Activated T-helper 17 cell treated with anti-CD3 and anti-CD28 coated beads, Interleukin-2, amount 50 U/mL, for 72 hours (primary cell): ENCODE measurements around the gene RUSF1. TPM values are rescaled to one million over a fixed set of nuclear protein-coding genes. Genes with fewer than 3 reads are reported as not detected.
"Not testable (repeated sequence)": the region's sequence is repeated elsewhere in the genome, so short reads cannot be mapped to it uniquely, and the experiment has no call there.

Experiments used
- ATAC-seq: fragments of 150-1000 bp; cut with Tn5 transposase; replicated peaks from 2 replicates; pipeline ENCODE4 v1.10.0; 2021; ENCODE audit warnings: mild to moderate bottlenecking, moderate library complexity
- H3K27ac Mint-ChIP-seq: one replicate; pipeline ENCODE4 v1.8.0; 2022; ENCODE audit warnings: mixed read lengths
- H3K27me3 Mint-ChIP-seq: one replicate; pipeline ENCODE4 v1.8.0; 2022; ENCODE audit warnings: mixed read lengths
- H3K36me3 Mint-ChIP-seq: one replicate; pipeline ENCODE4 v1.8.0; 2022; ENCODE audit warnings: low read depth, mild to moderate bottlenecking, mixed read lengths
- H3K4me1 Mint-ChIP-seq: one replicate; pipeline ENCODE4 v1.8.0; 2022; ENCODE audit warnings: mixed read lengths
- H3K4me3 Mint-ChIP-seq: one replicate; pipeline ENCODE4 v1.8.0; 2022; ENCODE audit warnings: mild to moderate bottlenecking, mixed read lengths
- H3K9me3 Mint-ChIP-seq: one replicate; pipeline ENCODE4 v1.8.0; 2022; ENCODE audit warnings: mixed read lengths
- total RNA-seq, 2 donors: library from RNA; stranded (reverse); gene quantifications; one replicate each; pipeline ENCODE4 v1.2.3, GENCODE V29; 2022

The RUSF1 gene
- total RNA-seq, 2 donors from 2014 or later = 32.3 to 52.4 TPM

DNA sequence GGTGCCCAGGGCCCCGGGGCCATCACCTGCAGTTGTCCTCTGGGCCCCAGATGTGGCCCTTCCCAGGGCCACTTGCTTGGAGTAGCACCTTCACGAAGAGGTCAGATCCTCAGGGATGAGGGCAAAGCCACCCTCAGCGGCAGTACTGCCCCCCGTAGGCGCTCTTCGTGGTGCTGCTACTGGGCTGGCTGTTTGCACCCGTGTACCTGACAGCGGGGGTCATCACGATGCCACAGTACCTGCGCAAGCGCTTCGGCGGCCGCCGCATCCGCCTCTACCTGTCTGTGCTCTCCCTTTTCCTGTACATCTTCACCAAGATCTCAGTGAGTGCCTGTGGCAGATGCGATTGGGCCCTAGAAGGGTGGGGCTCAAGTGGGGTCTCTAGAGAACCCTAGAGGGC, 22.6 kb downstream of the RUSF1 start:
- H3K9me3 Mint-ChIP-seq = no peaks in the 10 kb centered on the region
- H3K4me1 Mint-ChIP-seq = no peaks in the 10 kb centered on the region
- no peak overlapping the region for H3K4me3 Mint-ChIP-seq

DNA sequence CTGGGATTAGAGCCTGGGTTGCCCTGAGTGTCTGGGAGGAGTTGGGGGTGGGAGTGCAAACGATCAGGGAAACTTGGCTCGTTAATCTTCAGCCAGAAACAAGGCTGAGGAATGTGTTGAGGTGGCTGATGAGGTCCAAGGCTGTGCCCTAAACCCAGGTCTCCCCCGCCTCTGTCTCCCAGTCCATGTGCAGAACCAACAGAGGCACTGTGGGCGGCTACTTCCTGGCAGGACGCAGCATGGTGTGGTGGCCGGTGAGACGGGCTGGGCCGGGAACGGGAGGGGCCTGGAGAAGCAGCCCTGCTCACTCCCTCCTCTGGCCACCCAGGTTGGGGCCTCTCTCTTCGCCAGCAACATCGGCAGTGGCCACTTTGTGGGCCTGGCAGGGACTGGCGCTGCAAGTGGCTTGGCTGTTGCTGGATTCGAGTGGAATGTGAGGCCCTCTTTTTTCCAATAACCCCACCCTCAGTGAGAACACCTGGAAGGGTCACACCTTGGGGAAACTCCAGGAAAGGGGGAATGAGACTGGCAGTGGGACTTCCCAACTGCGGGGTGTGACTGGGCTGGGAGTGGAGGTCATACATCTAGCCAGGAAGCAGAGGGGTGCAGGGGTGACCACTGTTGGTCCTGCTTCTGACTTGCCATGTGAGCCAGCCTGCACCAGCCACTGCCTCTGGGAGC, 23.6 kb downstream of the RUSF1 start:
- no peak overlapping the region for H3K27ac Mint-ChIP-seq
- no peak overlapping the region for H3K4me3 Mint-ChIP-seq
- no peaks in the 10 kb centered on the region for H3K36me3 Mint-ChIP-seq
- ATAC-seq = no peak
- H3K4me1 Mint-ChIP-seq = no peaks in the 10 kb centered on the region
- no peaks in the 10 kb centered on the region for H3K27me3 Mint-ChIP-seq
- H3K9me3 Mint-ChIP-seq = no peaks in the 10 kb centered on the region

More for the DNA sequence above, 22.6 kb downstream of the RUSF1 start:
- ATAC-seq = no peak
- Mint-ChIP-seq H3K27ac (no peak overlapping the region), H3K27me3 (no peaks in the 10 kb centered on the region), H3K36me3 (no peaks in the 10 kb centered on the region)

DNA sequence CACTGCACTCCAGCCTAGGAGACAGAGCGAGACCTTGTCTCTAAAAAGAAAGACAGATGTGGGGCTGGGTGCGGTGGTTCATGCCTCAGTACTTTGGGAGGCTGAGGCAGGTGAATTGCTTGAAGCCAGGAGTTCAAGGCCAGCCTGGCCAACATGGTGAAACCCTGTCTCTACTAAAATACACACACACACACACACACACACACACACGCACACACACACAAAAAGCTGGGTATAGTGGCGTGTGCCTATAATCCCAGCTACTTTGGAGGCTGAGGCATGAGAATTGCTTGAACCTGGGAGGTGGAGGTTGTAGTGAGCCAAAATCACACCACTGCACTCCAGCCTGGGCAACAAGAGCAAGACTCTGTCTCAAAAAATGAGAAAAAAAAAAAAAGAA, 24.1 kb downstream of the RUSF1 start:
- not testable (repeated sequence) for H3K4me3 Mint-ChIP-seq, H3K4me1 Mint-ChIP-seq, ATAC-seq, H3K36me3 Mint-ChIP-seq, H3K9me3 Mint-ChIP-seq, H3K27me3 Mint-ChIP-seq, H3K27ac Mint-ChIP-seq

DNA sequence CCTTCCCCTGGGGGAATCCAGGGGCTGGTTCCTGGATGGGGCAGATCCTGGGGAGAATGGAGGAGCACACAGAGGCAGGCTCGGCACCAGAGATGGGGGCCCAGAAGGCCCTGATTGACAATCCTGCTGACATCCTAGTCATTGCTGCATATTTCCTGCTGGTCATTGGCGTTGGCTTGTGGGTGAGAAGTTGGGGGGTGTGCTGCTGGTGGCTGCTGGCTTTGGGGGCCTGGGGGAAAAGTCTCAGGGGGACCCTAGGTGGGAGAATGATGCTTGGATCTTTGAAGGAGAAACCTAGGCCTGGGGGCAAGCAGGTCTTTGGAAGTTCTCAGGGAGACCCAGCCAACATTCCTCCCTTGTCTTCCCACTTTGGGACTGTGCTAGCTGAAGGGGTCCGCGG, 25.1 kb downstream of the RUSF1 start, which contains the start of gene SLC5A2:
Gene SLC5A2 (plus strand): TSS at position 43 of the 400 bp plus-strand sequence. CDS start 14 bp downstream, at position 57.
- peaks cover 3% of the 10 kb centered on the region for H3K4me1 Mint-ChIP-seq
- no peak within 1 kb of the TSS for H3K27ac Mint-ChIP-seq

DNA sequence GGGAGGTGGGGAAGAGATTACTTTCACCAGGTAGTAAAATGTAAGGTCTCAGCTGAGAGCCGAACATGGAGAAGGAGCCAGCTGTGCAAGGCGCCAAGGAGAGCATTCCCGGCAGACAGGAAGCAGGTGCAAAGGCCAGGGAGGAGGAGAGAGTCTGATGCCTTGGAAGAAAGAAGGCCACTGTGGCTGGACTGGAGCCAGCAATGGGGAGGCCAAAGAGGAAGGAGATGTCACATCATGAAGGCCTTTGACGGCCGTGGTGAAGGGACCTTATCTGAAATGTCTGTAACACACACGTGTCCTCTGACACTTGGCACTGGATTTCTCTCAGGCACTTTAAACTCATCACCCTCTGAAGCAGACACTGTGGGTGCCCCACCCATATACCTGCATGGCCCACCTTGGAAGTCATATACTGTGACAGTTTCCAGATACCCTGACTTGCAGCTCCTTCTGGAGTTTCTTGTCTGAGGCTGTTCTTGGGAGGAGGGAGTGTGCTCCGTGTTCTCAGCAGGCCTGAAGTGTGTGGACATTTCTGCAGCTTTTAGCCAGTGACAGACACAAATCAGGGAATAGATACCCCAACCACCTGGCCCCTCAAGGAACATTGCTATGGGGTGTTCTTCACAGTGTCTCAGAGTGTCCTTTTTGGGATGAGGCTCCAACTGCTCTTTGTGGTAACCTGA, 27.2 kb downstream of the RUSF1 start:
- H3K36me3 Mint-ChIP-seq = no peaks in the 10 kb centered on the region
- H3K4me3 Mint-ChIP-seq = no peak overlapping the region
- no peak for ATAC-seq
- no peak overlapping the region for H3K27ac Mint-ChIP-seq
- peaks cover 11% of the 10 kb centered on the region for H3K4me1 Mint-ChIP-seq
- H3K9me3 Mint-ChIP-seq = no peaks in the 10 kb centered on the region
- no peaks in the 10 kb centered on the region for H3K27me3 Mint-ChIP-seq

More for the DNA sequence above, 25.1 kb downstream of the RUSF1 start, which contains the start of gene SLC5A2:
- Mint-ChIP-seq H3K36me3 (no peaks in the 10 kb centered on the region), H3K9me3 (no peaks in the 10 kb centered on the region), H3K27me3 (no peaks in the 10 kb centered on the region), H3K4me3 (no peak within 1 kb of the TSS)
- no peak for ATAC-seq

DNA sequence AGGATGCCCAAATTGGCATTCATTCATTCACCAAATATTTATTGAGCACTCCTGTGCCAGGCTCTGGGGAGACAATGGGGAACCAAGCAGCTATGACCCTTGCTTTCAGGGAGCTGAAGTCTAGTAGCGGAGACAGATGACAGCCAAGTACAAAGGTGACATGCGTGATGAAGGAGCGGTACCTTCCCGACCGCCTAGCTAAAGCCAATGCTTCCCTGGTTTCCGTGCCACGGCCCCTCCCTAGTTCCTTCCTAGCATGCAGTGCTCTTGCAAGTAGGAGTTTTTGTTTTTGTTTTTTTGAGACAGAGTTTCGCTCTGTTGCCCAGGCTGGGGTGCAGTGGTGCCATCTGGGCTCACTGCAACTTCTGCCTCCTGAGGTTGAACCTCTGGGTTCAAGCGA, 28.4 kb downstream of the RUSF1 start:
- H3K36me3 Mint-ChIP-seq = no peaks in the 10 kb centered on the region
- no peaks in the 10 kb centered on the region for H3K27me3 Mint-ChIP-seq
- H3K9me3 Mint-ChIP-seq = no peaks in the 10 kb centered on the region
- peaks cover 11% of the 10 kb centered on the region for H3K4me1 Mint-ChIP-seq
- no peak overlapping the region for H3K4me3 Mint-ChIP-seq
- H3K27ac Mint-ChIP-seq = no peak overlapping the region
- no peak for ATAC-seq

DNA sequence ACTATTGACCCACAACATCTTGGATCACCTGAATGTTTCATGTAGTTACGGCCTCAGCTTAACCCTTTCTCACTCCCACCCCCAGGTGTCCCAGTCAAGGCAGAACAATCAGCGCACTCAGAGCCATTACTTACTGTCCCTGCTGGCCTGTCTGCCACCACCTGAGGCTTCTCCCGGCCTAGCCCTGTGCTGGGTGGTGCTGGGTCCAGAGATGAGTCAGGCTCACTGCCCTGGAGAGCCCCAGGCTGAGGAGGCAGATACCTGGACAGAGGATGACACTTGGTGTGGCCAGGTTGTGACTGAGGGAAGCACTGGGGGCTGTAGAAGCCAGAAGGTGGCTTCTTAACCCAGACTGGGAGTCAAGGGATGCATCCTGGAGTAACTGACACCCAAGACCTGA, 29.2 kb downstream of the RUSF1 start:
- no peak for ATAC-seq
- H3K4me1 Mint-ChIP-seq = peaks cover 11% of the 10 kb centered on the region

DNA sequence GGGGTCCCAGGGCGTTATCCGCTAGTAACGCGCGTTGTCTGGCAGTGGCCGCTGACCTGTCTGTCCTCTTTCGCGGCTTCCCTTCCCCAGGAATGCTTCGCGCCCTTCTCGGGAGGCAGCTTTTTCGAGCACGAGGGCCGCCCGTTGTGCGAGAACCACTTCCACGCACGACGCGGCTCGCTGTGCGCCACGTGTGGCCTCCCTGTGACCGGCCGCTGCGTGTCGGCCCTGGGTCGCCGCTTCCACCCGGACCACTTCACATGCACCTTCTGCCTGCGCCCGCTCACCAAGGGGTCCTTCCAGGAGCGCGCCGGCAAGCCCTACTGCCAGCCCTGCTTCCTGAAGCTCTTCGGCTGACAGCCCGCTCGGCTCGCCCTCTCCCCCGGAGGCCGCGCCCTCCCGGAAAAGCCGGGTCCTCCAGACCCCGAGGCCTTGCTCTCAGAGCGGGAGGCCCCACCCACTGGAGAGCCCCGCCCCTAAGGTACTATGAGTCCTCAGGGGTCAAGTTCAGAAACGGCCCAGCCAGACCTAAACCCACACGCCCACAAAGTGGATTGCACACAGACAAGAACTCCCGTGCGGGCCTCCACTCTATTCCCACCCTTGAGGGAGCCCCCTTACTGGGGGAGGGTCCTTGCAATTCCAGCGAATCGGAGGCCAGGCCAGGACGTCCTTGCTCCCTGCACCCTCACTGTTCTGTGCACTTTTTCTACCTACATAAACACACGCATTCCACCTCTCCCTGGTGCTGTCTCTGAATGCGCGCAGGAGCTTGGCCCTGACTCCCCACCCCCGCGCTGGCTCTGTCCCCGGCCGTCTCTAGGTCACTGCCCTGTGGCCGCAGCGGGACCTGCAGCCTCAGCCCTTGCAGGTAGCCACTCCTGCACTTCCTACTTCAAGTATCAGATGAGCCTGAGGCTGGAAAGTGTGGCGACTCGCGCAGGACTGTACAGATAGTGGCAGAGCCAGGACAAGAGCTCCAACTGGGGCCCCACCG, 30.7 kb downstream of the RUSF1 start:
- peaks cover 11% of the 10 kb centered on the region for H3K4me1 Mint-ChIP-seq
- peak overlapping the region; percentile 82 for H3K4me3 Mint-ChIP-seq
- H3K27me3 Mint-ChIP-seq = peaks cover 2% of the 10 kb centered on the region
- peak overlapping the region; percentile 62 for H3K27ac Mint-ChIP-seq
- ATAC-seq = peak; percentile 36
- H3K9me3 Mint-ChIP-seq = no peaks in the 10 kb centered on the region
- H3K36me3 Mint-ChIP-seq = no peaks in the 10 kb centered on the region

More for the DNA sequence above, 29.2 kb downstream of the RUSF1 start:
- no peak overlapping the region for H3K4me3 Mint-ChIP-seq
- H3K9me3 Mint-ChIP-seq = no peaks in the 10 kb centered on the region
- no peak overlapping the region for H3K27ac Mint-ChIP-seq
- no peaks in the 10 kb centered on the region for H3K27me3 Mint-ChIP-seq
- no peaks in the 10 kb centered on the region for H3K36me3 Mint-ChIP-seq

DNA sequence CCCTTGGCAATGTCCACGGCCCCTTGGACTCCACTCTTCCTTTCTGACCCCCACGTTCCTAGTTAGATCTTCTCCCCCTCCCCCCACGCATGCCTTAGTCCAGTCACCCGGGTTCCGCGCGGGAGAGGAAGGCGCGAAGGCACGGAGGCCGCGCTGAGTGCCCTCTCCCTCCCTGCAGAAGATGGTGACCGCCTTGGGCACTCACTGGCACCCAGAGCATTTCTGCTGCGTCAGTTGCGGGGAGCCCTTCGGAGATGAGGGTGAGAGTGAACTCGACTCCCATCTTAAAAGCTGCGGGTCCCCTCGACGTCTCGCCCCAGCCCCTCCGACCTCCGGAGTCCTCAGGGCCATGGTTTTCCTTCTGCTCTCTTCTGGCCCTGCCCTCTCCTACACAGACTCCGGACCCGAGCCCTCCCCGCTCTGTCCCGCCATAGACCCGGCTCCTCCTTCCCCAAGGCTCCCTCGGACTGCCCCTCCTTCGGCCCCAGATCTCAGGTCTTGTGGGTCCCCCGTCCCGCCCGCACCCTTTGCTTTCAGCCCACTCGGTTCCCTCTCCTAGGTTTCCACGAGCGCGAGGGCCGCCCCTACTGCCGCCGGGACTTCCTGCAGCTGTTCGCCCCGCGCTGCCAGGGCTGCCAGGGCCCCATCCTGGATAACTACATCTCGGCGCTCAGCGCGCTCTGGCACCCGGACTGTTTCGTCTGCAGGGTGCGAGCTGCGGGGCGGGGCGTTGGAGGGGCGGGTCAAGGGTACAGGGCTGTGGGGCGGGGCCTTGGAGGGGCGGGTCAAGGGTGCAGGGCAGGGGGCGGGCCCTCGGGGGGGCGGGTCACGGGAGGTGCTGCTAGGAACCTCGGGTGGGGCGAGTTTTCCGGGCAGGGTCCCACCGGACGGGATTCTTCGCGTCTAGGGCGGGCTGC, 31.6 kb downstream of the RUSF1 start:
- Mint-ChIP-seq H3K4me1 (peaks cover 11% of the 10 kb centered on the region), H3K27me3 (peaks cover 4% of the 10 kb centered on the region), H3K4me3 (peak overlapping the region; percentile 82), H3K9me3 (no peaks in the 10 kb centered on the region), H3K36me3 (no peaks in the 10 kb centered on the region), H3K27ac (peak overlapping the region; percentile 78)
- peak; percentile 90 for ATAC-seq

DNA sequence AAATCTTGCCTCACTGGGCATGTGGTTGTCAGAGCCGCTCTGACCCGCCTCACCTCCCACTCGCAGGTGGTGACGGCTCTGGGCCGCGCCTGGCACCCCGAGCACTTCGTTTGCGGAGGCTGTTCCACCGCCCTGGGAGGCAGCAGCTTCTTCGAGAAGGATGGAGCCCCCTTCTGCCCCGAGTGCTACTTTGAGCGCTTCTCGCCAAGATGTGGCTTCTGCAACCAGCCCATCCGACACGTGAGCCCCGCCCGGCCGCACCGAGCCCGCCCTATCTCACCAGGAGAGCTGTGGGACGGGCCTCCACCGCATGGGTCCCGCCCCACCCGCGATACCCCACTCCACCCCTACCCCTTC, 32.3 kb downstream of the RUSF1 start:
- Mint-ChIP-seq H3K4me3 (peak overlapping the region; percentile 82), H3K27me3 (peaks cover 4% of the 10 kb centered on the region), H3K36me3 (no peaks in the 10 kb centered on the region), H3K9me3 (no peaks in the 10 kb centered on the region), H3K4me1 (peaks cover 11% of the 10 kb centered on the region), H3K27ac (no peak overlapping the region)
- no peak for ATAC-seq

DNA sequence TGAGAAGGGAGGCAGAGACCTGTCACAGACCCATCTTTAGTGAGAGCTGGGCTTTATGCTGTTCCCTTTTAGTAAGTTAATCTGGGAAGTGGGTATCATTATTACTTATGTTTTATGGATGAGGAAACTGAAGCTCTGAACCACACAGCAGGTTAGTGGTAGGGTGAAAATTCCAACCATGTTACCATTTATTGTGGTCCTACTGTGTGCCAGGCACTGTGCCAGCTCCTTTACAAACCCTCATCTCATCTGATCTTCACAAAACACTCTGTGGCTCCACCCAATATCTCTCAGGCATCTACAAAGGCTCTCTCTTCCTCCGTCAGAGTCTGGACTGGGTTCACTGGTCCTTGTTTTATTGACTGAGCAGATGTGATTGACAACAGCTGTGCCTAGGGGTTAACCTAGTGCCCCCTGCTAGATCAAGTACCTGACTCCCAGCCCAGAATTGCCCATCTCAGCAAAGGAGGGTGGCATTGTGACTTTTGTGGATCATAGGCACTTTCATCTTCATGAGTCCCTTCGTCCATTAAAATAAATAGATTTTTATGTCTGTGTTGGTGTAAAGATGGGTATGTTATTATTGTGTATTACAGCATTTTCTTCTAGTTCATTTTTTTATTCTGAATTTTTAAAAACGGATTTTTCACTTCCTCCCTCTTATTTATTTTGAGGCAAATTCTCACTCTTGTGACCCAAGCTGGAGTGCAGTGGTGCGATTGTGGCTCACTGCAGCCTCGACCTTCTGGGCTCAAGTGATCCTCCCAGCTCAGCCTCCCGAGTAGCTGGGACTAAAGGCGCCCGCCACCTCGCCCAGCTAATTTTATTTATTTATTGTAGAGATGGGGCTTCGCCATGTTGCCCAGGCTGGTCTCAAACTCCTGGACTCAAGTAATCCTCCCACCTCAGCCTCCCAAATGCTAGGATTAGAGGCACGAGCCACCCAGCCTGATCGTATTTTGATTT, 33.1 kb downstream of the RUSF1 start:
- Mint-ChIP-seq H3K27ac (no peak overlapping the region), H3K27me3 (peaks cover 4% of the 10 kb centered on the region), H3K9me3 (no peaks in the 10 kb centered on the region), H3K4me1 (peaks cover 11% of the 10 kb centered on the region), H3K4me3 (peak overlapping the region; percentile 82), H3K36me3 (no peaks in the 10 kb centered on the region)
- ATAC-seq = no peak

DNA sequence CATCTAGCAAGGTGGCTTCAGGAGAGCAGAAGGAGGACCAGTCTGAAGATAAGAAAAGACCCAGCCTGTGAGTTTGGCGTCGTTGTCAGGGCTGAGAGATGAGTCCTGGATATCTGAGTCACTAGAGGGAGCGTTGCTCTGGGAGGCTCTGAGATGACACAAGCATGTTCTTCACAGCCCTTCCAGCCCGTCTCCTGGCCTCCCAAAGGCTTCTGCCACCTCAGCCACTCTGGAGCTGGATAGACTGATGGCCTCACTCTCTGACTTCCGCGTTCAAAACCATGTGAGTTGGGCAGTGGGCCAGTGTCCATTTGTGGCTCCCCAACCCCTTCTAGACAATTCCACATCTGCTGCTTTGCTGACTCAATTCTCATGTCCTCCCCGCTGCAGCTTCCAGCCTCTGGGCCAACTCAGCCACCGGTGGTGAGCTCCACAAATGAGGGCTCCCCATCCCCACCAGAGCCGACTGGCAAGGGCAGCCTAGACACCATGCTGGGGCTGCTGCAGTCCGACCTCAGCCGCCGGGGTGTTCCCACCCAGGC, 33.9 kb downstream of the RUSF1 start:
- H3K27ac Mint-ChIP-seq = no peak overlapping the region
- H3K4me3 Mint-ChIP-seq = no peak overlapping the region
- H3K27me3 Mint-ChIP-seq = peaks cover 4% of the 10 kb centered on the region
- no peaks in the 10 kb centered on the region for H3K36me3 Mint-ChIP-seq
- ATAC-seq = no peak
- no peaks in the 10 kb centered on the region for H3K9me3 Mint-ChIP-seq
- H3K4me1 Mint-ChIP-seq = peaks cover 11% of the 10 kb centered on the region
